HG03342 (cell line): ENCODE results near the gene RIPPLY3.

Source experiments
- ATAC-seq: cut with Tn5 transposase; IDR thresholded peaks from one replicate; pipeline ENCODE4 v1.9.1; 2021; ENCODE audit warnings: mild to moderate bottlenecking, moderate library complexity; ENCODE audit not compliant: unreplicated experiment

The RIPPLY3 gene

GRCh38 chr21:37055271-37055855, 48.9 kb downstream of the RIPPLY3 start:
- no peak for ATAC-seq

GRCh38 chr21:37057614-37058013, 51.1 kb downstream of the RIPPLY3 start:
- no peak for ATAC-seq

GRCh38 chr21:37058261-37058660, 51.8 kb downstream of the RIPPLY3 start:
- ATAC-seq = no peak

GRCh38 chr21:37059181-37059580, 52.7 kb downstream of the RIPPLY3 start:
- ATAC-seq = no peak

GRCh38 chr21:37060296-37060695, 53.8 kb downstream of the RIPPLY3 start:
- ATAC-seq = no peak

GRCh38 chr21:37061926-37062592, 55.6 kb downstream of the RIPPLY3 start:
- ATAC-seq = no peak

GRCh38 chr21:37062593-37062935, 56.1 kb downstream of the RIPPLY3 start:
- ATAC-seq = no peak

GRCh38 chr21:37063433-37063832, 56.9 kb downstream of the RIPPLY3 start:
- ATAC-seq = no peak

- no peak for ATAC-seq
These were observed 58.3 kb downstream of the RIPPLY3 start for GRCh38 chr21:37064841-37065240.

GRCh38 chr21:37065561-37066177, 59.2 kb downstream of the RIPPLY3 start:
- ATAC-seq = no peak
